ENCODE measurements around the gene FXR1.

FXR1 gene

DNA sequence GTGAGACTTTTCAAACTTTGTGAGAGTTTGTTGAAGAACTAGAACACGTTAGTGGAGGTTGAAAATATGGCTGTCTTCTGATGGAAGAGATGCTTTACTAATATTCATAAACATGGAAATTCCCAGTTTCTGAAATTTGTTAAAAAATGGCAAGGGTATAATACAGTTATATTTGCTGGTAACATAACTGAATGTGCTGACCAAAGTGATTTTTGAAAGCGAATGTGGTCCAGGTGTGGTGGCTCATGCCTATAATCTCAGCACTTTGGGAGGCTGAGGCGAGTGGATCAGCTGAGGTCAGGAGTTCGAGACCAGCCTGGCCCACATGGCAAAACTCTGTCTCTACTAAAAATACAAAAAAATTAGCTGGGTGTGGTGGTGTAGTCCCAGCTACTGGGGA lies 18.1 kb downstream of the FXR1 start:
- TF ChIP-seq CTCF (IDR thresholded peaks at IDR 0.05; ENCODE audit: extremely low read depth, insufficient read depth, missing control alignments): no peak

DNA sequence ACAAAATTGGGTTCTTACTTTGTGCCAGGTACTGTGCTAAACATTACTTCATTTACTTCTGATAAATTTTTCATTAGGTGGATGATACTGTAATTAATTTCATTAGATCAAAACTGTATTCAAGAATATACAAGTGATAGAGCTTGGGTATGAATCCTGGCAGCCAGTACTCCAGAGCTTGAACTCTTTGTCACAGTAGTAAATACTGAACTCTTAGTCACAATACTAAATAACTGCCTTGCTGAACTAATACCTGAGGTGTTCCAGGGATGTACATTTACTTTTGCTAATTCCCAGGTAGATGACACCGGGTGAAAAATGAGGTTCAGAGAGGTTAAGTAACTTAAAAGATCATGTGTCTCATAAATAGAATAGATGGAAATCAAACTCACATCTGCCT lies 20.3 kb downstream of the FXR1 start:
- TF ChIP-seq CTCF (IDR thresholded peaks at IDR 0.05; ENCODE audit: extremely low read depth, insufficient read depth, missing control alignments): no peak
- in situ Hi-C loops (cut with MboI; ENCODE audit: low pct_unique_long_range_greater_than_20kb, low sequenced_read_pairs, unreplicated experiment): no loop called here
- no peak for DNase-seq (ENCODE audit: low spot score)

More for the DNA sequence above, 18.1 kb downstream of the FXR1 start:
- no peak for DNase-seq (ENCODE audit: low spot score)
- in situ Hi-C loops (cut with MboI; ENCODE audit: low pct_unique_long_range_greater_than_20kb, low sequenced_read_pairs, unreplicated experiment): no loop called here

GRCh38 chr3:180934638-180935037 lies 22.2 kb downstream of the FXR1 start:
- no peak for TF ChIP-seq CTCF (IDR thresholded peaks at IDR 0.05; ENCODE audit: extremely low read depth, insufficient read depth, missing control alignments)
- DNase-seq (ENCODE audit: low spot score): no peak
- in situ Hi-C loops (cut with MboI; ENCODE audit: low pct_unique_long_range_greater_than_20kb, low sequenced_read_pairs, unreplicated experiment): no loop called here

GRCh38 chr3:180940826-180941225 lies 28.4 kb downstream of the FXR1 start:
- no peak for TF ChIP-seq CTCF (IDR thresholded peaks at IDR 0.05; ENCODE audit: extremely low read depth, insufficient read depth, missing control alignments)
- in situ Hi-C loops (cut with MboI; ENCODE audit: low pct_unique_long_range_greater_than_20kb, low sequenced_read_pairs, unreplicated experiment): no loop called here
- no peak for DNase-seq (ENCODE audit: low spot score)

DNA sequence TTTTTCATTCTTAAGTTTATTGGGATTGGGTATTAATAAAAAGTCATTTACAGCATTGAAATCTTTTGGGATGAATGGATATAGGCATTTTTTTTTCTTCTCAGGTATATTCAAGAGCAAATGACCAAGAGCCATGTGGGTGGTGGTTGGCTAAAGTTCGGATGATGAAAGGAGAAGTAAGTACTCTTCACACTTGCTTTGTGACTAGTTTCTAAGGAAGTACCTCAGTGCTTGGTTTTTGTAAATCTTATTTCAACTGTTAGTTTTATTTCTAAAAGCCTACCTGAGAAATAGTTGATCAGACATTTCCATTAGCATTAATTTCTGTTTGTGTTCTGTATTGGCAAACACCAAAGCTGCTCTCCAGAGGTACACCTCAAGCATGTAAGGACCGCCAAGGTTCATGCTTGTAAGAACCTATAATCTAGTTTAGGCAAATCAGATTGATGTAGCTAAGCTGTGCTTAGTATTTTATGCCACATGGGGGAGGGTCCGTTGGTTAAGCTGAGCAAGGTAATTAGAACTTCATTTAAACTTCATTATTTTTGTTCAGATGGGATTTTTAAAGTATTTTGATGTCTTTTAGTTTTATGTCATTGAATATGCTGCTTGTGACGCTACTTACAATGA lies 35.4 kb downstream of the FXR1 start:
- TF ChIP-seq CTCF (IDR thresholded peaks at IDR 0.05; ENCODE audit: extremely low read depth, insufficient read depth, missing control alignments): no peak
- in situ Hi-C loops (cut with MboI; ENCODE audit: low pct_unique_long_range_greater_than_20kb, low sequenced_read_pairs, unreplicated experiment): no loop called here
- DNase-seq (ENCODE audit: low spot score): peak; percentile 18

DNA sequence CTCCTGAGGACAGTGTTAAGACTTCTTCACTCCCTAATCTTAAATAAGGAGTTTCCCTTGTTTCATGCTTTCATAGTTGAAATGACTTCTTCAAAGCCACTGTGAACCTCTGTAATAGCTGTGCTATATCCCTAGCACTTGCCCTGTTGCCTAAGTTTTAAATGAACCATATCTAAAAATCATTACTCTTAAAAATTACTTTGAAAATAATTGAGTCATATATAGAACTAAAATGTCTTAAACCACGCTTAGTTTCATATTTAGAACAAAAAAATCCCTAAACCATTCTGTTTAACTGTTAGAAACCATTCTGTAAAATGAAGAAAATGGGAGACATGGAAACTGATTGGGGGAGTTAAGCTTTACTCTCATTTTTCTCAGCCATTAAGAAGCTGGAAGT lies 47.2 kb downstream of the FXR1 start:
- in situ Hi-C loops (cut with MboI; ENCODE audit: low pct_unique_long_range_greater_than_20kb, low sequenced_read_pairs, unreplicated experiment): no loop called here
- no peak for TF ChIP-seq CTCF (IDR thresholded peaks at IDR 0.05; ENCODE audit: extremely low read depth, insufficient read depth, missing control alignments)
- no peak for DNase-seq (ENCODE audit: low spot score)
